Endometrium (tissue), 2 donors: ENCODE measurements around the gene STUM.

Experiments used
- FAIRE-seq: peaks from 2 replicates; lab custom pipeline; 2012; peaks lifted over from hg19 to GRCh38; lab: Jason Lieb, UNC
- donor health status: control.
- donor health status: control.

Gene STUM

GRCh38 chr1:226562989-226563388 lies 14.4 kb downstream of the STUM start:
- no peak for FAIRE-seq

GRCh38 chr1:226563666-226564065 lies 15.1 kb downstream of the STUM start:
- FAIRE-seq, result no peak

DNA sequence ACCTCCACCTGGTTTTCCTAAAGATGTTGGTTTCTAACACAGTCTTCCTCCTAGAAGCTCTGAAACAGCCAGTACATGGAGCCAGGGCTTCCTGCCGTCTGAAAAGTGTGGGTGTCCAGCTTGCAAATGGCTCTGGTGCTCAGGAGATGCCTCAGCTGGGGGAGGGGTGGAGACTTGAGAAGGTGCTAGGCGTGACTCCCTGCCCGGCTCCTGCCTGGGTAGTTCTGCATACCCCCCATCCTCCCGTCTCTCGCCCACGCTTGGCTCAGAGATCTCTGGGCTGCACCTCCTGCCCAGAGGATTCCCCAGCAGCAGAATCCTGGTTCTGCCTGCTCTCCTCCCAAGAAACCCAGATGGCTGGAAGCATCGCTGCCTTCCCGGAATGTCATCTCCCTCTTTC lies 16.9 kb downstream of the STUM start:
- no peak for FAIRE-seq

DNA sequence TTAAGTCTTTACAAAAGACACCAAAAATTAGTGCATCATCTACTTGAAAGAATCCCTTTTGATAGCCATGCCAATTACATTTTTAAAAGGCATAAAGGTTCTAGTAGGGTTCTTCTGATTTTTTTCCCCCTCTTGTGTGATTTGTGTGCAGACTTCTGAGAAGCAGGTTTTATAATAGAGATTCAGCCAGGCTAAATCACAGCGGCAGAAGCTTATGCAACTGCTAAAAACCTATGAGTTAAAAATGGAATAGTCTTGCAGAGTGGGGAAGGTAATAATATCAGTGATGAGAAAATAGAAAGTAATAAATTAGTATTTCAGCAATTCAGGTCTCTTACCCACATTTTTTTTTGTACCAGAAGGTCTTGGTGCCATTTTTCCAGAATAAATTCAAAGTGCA lies 17.7 kb downstream of the STUM start:
- FAIRE-seq, result no peak

GRCh38 chr1:226566760-226567159 lies 18.2 kb downstream of the STUM start:
- FAIRE-seq, result no peak

GRCh38 chr1:226568077-226568831 lies 19.7 kb downstream of the STUM start:
- FAIRE-seq, result no peak

- no peak for FAIRE-seq
Measured at GRCh38 chr1:226568975-226569741, 20.6 kb downstream of the STUM start.

DNA sequence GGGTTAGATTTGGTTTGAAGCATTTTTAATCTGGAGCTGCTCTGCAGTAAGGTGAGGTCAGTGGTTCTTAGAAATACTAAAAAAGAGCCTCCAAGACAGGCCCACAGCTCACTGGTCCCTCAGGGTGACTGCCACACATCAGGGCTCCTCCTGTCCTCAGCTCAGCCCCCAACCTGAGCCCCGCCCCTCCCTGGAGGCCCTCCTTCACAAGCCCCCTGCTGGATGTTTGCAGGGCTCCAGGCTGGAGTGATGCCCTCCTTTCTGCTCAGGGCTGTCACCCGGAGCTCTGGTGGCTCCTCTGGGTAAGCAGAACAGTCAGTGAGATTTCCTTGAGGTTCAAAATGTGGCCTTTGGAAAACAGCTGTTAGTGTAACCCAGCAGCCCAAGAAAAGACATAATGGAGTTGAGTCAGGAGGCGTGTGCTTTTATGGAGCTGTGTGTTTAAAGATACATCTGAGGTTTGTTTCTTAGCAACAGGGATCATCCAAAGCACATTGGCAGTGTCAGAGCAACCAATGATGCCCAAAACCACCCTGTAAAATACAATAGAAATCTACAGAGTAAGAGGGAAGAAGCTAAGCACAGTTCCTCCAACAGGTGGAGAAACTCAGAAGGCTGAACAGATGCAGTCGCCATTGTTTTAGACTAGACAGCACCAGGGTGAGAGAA lies 21.4 kb downstream of the STUM start:
- no peak for FAIRE-seq

GRCh38 chr1:226571893-226572292 lies 23.3 kb downstream of the STUM start:
- no peak for FAIRE-seq

DNA sequence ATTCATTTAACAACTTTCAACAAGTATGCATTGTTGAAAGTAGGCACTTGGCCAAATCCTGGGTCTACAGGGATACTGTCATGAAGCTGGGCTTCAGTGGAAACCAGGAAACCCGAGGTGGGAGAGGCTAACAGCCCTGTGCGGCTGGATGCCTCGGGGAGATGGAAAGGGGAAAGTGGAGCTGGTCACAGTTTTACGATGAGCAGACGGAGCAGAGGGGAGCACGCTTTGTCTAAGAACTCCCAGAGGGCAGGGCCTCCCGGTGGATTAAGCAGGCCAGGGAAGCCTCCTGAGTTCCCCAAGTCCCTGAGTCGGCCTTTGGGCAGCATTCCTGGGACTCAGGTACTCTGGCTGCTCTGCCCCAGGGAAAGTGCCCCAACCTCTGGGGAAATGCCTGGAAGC lies 23.8 kb downstream of the STUM start:
- no peak for FAIRE-seq

- no peak for FAIRE-seq
Measured at GRCh38 chr1:226574044-226574443, 25.5 kb downstream of the STUM start.

DNA sequence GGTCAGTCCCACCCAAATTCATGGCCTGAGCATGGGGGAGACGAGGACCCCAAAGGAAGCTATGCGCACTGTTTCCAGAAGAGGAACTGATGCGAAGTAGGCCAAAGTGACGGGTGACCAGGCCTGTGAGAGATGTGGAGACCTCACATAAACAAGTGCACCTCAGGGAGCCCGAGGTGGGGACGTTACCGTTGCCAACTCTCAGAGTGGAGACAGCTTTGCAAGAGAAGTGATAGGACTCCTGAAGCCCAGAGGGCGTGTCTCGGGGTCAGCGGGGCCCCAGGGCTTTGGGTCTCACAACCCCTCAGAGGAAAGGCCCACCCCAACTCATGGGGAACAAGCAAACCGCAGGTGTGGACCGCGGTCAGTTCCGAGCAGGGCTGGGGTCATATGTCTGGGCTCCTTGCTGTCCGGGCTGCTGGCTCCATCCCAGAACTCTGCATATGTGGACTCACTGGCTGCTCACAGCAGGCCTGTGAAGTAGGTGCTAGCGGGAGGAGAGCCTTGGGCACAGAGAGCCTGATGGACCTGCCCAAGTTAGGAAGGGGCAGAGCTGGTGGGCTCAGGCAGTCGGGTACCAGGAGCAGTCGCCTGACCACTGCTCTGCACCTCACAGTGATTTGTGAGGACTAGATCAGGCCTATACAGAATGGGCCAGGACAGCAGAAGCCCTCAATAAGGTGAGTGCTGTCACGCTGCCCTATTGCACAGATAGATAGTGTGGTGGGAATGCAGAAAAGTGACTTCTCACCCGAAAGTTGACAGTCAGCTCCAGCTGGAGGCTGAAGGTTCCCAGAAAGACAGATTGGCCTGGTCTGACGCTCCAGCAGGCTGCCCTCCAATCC lies 26.2 kb downstream of the STUM start:
- FAIRE-seq, result no peak

DNA sequence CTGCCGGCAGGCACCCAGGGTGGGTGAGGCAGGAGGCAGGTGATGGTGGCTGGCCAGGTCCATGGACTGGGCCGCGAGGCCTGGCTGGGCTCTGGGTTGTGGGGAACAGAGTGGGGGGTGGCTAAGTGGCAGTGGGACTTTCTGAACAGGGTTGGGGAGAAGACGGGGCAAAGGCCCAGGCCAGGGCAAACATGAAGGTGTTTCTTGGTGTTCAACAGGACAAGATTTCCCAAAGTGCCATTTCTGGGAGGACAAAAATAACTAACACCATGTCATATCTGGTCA lies 26.8 kb downstream of the STUM start:
- FAIRE-seq, result no peak

GRCh38 chr1:226575739-226576378 lies 27.3 kb downstream of the STUM start:
- no peak for FAIRE-seq

GRCh38 chr1:226576601-226577000 lies 28.0 kb downstream of the STUM start:
- no peak for FAIRE-seq

- FAIRE-seq, result no peak
Measured at GRCh38 chr1:226577401-226578180, 29.0 kb downstream of the STUM start.

GRCh38 chr1:226578946-226579578 lies 30.5 kb downstream of the STUM start:
- no peak for FAIRE-seq

DNA sequence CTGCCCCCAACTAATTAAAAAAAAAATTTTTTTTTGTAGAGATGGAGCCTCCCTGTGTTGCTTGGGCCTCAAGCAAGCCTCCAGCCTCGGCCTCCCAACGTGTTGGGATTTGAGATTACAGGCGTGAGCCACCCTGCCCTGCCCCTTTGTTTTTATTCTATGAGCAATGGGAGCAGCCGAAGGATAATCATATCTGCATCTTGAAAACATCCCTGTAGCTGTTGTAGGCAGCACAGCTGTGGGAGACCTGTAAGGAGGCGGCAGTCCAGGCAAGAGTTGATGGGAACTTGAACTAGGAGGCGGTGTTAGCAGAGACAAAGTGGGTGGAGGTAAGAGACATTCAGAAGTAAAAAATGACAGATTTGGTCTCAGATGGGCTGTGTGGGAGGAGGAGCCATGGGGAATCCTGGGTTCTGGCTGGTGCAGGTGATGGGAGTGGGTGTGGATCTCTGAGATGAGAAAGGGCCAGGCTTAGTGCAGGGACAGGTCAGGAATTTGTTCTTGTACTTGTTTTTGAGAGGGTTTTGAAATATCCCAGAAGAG lies 31.3 kb downstream of the STUM start:
- FAIRE-seq, result no peak

DNA sequence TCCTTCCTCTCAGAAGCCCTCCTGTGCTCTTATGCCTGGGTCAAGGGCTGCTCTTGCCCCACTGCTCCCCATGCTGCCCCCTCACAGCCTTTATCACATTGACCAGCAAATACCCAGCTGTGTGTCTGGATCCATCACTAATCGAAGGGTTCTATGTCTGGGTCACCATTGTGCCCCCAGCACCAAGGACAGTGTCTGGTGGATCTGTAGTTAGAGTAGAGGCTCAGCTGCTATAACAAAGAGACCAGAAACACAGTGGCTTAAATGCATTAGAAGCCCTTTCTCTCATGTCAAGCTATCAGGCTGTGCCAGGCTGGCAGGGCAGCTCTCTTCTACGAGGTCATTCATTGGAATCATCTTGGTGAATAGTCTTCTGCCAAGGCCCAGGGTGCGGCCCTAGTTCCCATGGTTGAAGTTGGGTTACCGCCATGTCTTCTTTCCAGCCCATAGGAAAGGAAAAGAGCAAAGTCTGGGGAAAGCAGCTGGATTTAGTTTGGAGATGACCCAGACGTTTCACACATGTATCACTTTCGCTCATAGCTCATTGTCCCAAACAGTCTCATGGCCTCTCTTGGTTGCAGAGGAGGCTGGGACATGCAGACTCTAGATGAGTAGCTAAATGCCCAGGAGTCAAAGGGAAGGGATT lies 32.2 kb downstream of the STUM start:
- FAIRE-seq, result no peak
